HG03196 (cell line): ENCODE data around the gene FAM124A.

Source experiments
- ATAC-seq: cut with Tn5 transposase; IDR thresholded peaks from one replicate; pipeline ENCODE4 v1.9.1; 2021; ENCODE audit not compliant: unreplicated experiment

The FAM124A gene

DNA sequence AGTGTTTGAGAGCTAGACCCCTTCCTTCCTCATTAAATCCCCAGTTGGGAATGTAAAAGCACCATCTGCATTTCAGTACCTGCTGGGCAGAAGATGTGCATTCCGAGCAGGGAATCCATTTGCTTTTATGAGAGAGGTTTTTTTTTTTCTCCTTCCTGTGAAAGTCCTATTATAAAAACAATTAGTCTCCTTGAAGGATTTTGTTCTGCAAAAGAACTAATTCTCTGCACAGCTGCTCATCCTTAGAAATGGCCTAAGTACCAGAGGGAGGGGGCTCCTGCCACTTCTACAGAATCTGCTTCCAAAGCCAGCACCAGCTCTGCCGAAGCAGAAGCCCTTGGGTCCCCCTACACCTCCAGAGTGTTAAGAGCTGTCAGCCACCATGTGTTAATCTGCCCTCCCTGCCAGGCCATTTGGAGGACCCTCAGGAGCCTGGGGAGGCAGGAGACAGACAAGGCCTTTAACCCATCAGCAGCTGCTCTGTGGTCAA is 80.9 kb downstream of the FAM124A start:
- ATAC-seq = no peak

DNA sequence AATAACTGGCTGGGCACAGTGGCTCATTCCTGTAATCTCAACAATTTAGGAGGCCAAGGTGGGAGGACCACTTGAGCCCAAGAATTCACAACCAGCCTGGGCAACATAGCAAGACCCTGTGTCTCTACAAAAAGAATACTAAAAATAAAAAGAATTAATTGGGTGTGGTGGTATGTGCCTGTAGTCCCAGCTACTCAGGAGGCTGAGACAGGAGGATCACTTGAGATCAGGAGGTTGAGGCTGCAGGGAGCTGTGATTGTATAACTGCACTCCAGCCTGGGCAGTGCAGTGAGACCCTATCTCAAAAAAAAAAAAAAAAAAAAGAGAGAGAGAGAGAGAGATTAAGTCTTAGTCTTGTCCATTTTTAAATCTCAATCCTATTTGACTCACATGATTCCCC is 81.7 kb downstream of the FAM124A start:
- no peak for ATAC-seq

DNA sequence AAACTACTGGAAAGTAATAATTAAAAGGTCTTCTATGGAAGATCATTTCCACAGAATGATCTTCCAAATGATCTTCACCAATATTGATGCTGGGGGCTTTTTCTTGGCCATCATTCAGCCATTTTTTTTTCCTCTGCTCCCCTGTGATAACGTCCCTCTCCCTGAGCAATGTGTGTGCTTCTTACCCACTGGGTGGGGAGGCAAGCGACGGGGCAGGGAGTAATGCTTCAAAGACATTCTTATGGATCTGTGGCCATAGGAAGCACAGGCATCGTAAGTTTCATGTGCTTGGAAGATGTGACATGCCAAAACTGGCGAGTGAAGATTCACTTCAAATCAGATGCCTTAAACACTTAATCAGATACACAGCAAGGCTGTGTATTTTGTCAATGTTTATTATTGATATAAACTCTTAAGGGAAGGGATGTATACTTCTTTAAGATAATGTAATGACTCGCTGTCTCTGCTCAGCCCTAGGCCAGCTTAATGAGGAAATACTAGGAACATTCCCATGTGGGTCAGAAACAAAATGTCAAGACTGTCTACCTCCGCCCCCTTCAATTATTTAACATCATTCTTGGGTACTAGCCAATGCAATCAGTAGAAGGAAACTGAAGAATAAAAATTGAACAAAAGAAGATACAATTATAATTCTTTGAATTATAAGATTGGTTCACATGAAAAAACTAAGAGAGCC is 83.2 kb downstream of the FAM124A start:
- no peak for ATAC-seq

DNA sequence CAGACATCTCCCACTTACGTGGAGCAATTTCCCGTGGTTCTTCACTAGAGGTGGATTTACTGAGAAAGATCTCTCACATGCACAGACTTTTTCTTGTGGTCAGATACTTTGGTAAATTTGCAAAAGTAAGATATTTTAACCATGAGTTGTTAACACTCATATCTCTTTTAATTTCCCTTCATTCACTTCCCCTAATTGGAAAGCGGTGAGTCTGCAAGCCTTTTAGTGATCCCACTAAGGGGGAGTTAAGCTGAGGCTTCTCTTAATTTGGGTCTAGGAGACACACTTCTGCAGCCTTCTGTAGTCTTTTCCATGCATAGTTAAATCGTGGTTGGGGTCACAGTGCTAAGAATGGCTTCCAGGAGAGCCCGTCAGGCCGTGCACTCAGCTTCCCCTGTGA is 86.6 kb downstream of the FAM124A start:
- no peak for ATAC-seq

DNA sequence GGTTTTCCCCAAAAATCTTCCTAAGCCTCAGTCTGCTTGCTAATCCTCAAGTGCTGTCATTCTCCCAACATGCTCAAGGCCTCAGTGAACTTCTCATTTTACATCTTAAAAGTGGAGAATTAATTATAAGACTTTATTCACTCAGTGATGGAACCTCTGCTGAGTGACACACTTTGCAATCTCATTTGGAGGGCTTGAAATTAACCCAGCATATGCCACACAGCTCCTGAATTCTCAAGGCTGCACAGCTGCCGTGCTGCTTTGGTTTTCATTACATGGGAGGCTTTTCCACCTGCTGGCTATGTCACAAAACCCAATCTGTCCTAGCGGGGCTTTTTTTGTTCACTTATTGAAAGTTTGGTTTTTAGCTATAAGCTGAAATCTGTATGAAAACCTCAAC is 89.0 kb downstream of the FAM124A start:
- ATAC-seq = no peak

DNA sequence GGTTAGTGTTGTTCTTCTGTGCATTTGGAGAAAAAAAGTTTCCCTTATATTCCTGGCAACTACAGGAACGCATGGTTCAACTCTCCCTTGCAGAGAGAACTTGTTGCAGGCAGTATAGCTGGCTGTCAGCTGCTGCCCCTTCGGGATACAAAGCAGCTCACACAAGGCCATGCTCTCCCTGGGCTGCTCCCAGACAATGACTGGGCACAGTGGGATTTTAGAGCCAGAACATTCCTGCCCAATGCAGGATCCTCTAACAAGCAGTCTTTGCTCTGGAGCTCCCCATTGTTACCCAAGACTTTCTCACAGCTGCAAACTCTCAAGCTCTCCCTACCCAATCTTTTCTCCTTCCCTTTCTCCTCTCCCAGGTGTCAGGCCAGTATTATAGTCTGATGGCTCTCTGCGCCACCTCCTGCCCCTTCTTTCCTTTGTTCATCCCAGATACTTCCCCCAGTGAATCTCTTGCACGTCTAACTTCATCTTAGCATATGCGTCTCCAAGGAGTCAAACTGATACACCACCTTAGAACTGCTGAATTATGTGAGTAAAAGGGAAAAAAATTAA is 89.8 kb downstream of the FAM124A start:
- no peak for ATAC-seq

DNA sequence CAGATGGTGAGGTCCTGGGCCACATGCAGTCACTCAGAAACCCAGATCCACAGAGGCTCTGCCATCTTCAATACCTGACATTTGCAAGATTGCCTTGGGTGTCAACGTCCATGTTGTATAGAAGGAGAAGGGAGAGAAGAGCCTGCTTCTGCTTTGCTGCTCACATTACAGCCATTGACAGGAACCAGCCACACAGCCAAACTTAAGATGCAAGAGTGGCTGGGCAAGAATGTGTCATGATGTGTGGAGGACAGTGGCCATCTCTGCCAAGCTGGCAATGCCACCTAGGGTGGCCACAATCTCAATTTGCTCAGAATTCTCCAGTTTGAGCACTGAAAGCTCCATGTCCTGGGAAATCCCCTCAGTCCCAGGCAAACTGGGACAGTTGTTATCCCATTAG is 91.4 kb downstream of the FAM124A start:
- no peak for ATAC-seq

DNA sequence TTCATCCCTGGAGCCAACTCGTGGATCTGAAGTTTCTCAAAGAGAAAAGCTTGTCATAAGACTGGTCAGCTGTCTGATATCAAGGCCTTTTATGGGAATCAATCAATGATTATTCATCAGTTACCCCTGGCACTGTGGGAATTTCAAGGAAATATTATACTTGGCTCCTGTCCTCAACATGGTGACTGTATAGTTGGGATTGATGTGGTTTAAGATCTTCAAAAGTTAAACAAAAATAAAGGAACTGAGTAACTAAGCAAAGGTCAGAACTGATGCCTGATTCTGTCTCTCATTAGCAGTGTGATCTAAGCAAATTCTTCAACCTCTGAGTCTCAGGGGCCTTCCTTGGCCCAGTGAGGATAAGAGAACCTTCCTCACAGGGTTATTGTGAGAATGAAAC is 95.1 kb downstream of the FAM124A start:
- no peak for ATAC-seq

DNA sequence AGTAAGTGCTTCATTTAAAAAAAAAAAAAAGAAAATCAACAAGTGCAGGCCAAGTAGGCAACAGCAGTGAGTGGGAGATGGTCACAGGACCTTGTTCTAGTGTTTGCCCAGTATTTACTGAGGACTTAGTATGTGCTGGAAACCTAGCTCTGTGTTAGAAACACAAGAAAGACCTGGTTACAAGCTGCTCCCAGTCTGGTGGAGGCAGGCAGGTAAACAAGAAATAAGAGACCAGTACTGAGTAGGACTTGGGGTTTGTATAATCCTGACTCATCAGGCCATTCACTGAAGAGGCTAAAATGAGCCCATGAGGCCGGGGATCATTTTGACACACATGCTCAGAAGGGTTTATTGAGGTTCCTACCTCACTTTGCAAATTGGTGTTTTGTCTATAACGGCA is 95.8 kb downstream of the FAM124A start:
- ATAC-seq = no peak

DNA sequence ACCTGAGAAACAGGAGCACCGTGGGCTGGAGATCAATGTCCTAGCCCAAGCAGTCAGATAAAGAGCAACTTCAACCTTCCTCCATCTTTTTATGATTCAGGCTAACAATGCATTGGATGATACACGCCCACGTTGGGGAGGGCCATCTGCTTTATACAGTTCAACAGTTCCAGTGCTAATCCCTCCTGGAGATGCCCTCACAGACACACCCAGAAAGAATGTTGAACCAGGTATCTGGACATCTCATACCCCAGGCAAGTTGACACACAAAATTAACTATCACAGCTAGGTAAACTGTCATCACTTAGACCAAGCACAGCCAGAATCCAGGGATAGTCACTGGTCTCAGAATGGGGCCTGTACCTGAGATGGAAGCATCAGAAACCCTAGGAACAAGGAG is 96.7 kb downstream of the FAM124A start:
- ATAC-seq = no peak

DNA sequence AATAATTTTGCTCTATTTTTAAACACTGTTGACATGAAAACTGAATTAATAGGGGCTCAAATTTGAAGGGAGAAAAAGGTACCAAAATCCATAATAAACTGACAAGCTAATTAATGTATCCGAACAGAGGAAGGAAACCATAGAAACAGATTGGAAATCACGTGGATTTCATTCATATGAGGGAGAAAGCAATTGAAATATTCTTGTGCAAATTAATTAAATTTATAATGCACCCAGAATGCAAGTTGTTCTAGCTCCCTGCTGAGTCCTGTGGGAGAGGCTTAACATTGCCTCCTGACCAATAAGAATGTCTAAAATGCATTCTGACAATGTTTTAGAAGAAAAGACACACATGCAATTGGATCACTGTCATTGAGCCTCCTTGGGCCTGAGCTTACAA is 99.6 kb downstream of the FAM124A start:
- no peak for ATAC-seq

DNA sequence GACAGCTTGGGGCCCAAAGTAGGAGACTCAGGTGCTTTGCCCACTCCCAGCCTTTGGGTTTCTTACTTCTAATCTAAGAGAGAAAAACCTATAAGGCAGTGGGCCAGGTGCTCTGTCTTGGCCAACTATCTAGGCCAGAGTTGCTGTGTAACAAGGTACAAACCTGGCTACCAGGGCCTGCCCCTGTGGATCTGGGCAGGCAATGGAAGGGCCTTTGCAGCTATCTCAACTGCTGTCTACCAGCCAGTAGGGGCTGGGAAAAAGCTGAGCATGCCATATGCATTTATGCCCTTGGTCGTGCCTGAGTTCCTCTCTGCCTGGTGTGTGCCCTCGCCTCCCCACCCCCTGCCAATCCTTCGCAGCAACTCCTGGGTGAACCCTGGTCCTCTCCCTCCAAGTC is 100.6 kb downstream of the FAM124A start:
- ATAC-seq = no peak

DNA sequence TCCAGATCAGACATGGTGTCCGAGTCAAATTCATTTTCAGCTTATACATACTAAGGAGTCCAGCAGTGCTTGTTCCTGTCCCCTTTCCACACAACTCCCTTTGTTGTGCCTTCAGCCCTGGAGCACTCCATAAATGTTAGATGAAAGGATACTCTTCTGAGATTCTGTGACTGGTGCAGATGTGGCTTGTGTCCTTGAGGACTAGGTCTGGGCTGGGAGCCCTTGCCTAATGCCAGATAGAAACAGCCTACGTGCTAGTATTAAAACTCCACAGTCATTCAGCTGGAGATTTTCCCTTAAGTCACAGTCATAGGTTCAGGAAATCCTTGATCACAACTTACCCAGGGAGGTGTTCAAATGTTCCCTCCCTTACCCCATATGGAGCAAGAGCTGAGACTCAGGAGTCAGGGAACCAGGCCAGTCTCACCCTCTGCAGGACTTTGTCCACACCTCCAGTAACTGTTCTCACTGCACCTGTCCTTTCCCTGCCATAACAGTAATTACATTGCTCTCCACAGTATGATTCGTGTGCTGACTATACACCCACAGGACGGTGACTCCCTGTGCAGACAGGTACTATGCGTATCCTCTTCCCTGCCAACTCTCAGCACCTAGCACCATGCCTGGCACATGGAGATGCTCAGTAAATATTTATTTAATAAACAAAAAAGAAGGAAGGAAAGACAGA is 101.8 kb downstream of the FAM124A start:
- no peak for ATAC-seq

DNA sequence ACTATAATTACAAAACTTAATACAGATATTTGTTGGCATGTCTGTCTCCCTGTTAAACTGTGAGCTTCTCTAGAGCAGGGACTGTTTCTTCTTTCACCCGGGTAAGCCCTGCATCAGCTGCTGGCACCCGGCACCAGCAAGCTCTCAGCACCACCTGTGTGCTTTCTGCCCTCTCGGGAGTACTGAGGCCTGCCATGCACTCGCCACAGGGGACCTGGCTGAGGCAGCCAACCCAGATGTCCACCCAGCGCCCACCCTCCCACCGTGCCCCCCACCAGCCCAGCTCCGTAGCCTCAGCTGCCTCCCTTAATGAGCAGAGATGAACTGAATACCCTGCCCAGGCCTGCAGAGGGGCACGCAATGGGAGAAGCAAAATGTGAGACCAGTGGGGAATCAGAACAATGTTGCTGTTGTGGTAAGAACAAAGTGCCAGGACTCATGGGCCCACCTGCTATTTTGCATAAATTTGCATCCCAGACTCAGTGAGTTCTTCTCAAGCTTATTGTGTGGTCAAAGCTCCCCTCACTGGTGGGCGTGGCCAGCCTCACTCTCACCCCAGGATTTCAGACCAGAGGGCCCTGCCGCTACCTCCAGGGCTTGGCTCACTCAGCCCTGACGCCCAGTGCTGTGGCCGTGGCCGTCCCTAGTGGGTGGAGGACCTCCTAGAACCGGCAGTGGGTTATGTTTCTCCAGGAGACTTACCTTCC is 102.7 kb downstream of the FAM124A start:
- no peak for ATAC-seq

DNA sequence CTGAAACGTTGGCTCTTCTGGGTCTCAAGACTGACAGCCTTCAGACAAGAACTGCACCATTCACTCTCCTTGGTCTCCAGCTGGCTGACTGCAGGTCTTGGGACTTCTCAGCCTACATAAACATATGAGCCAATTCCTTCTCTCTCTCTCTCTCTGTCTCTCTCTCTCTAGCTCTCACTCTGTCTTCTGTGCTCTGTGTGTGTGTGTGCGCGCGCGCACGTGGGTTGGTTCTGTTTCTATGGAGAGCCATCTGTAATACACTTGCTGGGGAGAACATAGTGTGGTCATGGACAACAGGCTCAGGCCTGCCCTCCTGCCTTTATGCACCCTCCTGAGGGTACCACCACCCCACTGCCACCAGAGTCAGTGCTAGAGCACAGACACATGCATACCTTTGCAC is 103.6 kb downstream of the FAM124A start:
- ATAC-seq = no peak

DNA sequence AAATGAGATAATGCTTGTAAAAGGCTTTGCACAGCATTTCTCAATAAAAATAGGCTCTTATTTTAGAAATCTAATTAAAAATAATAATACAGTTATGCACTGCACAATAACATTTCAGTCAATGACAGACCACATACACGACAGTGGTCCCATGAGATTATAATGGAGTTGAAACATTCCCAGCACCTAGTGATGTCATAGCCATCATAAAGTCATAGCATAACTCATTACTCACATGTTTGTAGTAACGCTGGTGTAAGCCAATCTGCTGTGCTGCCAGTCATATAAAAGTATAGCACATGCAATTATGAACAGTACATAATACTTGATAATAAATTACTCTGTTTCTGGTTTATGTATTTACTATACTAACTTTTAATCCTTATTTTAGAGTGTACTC is 104.6 kb downstream of the FAM124A start:
- ATAC-seq = no peak

DNA sequence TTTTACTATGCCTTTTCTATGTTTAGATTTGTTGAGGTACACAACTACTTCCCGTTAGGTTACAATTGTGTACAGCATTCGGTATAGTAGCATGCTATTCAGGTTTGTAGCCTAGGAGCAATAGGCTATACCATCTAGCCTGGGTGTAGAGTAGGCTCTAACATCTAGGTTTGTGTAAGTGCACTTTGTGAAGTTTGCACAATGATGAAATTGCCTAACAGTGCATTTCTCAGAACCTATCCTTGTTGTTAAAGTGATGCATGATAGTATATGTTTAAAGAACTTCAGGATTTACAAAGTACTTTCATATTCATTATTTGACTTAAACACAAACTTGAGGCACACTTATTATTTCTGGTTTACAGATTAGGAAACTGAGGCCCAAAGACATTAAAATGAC is 105.8 kb downstream of the FAM124A start:
- ATAC-seq = no peak

DNA sequence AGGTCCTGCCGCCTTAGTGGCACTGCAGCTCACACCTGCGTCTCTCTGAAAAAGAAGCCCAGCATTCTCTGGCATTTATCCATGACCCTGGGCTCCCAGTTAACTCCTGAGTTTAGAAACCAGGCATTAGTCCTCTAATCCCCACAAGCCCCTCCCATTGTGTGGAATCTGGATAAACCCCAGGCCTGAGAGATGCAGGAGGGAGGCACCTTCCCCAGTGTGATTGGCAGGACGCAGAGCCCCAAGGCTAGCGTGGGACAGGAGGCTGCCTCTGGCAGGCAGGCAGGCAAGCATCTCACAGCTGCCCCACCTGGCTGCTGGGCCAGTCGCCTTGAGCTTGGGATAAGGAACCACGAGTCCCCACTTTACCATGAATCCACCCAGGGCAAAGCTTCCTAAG is 106.3 kb downstream of the FAM124A start:
- ATAC-seq = no peak

DNA sequence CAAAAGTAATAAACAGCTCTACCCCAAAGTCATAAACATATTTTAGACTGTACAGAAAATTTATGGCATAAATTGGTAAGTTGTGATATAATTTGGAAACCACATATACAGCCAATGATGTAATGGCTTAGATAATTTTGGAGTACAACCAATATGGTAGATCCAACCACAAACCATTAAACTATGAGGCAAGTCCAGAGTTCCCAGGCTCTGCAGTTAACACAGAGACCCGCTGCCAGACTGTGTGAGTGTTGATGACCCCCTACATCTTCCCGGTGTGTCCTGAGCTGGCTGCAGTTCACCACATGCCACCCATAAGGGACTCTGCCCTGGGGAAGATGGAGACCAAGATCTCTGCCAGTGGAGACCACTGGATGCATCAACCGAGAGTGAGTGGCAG is 107.4 kb downstream of the FAM124A start:
- ATAC-seq = no peak

DNA sequence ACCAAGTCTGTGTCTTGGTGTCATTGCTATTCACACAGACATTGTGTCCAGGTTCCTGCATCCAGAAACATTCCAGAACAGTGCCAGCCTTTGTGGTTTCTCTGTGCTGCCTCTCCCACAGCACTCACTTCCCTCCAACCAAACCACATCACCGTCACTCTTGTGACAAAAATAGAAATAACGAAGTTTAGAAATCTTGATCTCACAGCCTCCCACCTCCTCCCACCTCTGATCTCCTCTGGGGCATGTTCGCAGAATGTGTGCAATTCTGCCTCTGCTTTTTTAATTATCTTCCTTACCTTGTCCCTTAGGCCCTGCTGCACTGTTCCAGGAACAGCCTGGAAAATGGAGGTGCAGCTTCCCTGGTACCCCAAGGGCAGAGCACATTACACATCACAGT is 108.6 kb downstream of the FAM124A start:
- ATAC-seq = no peak

DNA sequence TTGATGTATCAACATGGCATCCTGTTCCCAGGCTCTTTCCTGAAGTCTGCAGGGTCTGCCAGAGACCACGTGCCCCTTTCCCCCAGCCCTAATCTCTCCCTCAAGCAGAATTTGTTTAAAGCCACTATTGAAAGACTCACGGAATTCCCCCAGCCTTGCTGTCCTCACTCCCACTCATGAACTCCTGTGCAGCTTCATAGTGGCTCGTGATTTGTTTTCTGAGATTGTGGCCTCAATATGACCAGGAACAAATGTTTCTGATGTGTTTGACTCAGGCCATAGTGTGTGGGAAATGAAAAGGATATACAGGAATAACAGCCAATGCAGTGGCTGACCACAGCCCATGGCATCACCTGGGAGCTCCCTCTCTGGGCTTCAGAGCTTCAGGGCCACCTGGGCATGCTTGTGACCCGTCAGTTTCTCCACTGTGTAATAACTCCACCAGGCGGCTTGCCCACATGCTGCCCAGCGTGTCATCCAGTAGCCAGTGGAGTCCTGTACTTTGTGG is 109.2 kb downstream of the FAM124A start:
- ATAC-seq = no peak
